ENCODE data around the gene VSTM4. TPM values are rescaled to one million over a fixed set of nuclear protein-coding genes. Genes with fewer than 3 reads are reported as not detected.

Gene VSTM4
- total RNA-seq, 2 experiments from 2014 or later = not detected

GRCh38 chr10:49076319-49076718 is 39.0 kb downstream of the VSTM4 start:
- CTCF ChIA-PET (ENCODE audit: unreplicated experiment) = no interaction called here
- Histone ChIP-seq H3K4me1 (ENCODE audit: insufficient read depth, low read length, poor library complexity, severe bottlenecking) (peaks cover 52% of the 10 kb centered on the region), H3K9me3 (ENCODE audit: low read length) (no peaks in the 10 kb centered on the region), H3K36me3 (ENCODE audit: insufficient read depth, low read length) (no peaks in the 10 kb centered on the region), H3K79me2 (ENCODE audit: insufficient read depth, low read depth, low read length) (no peaks in the 10 kb centered on the region), H3K4me2 (ENCODE audit: low read length) (peak overlapping the region; percentile 33), H2AFZ (ENCODE audit: low read length) (peak overlapping the region; percentile 22; the same call in 1 of the 2 replicates), H4K20me1 (ENCODE audit: insufficient read depth, low read length) (no peaks in the 10 kb centered on the region), H3K4me3 (ENCODE audit: low read depth, low read length, poor library complexity, severe bottlenecking) (no peak overlapping the region), H3K9me2 (ENCODE audit: insufficient read depth, low read length) (no peaks in the 10 kb centered on the region), H3K27ac (ENCODE audit: low read depth, low read length, poor library complexity, severe bottlenecking) (no peak overlapping the region)
- POLR2A ChIA-PET = interaction anchor here (0.8 to 2.1 kb wide), 3 partner anchors 11 to 23 kb away, joined by 3 to 8 read pairs (median 4); no protein-coding TSS in a partner anchor
- intact Hi-C loops (cut with micrococcal nuclease; ENCODE audit: unreplicated experiment) = loop anchor here (2.0 to 5.0 kb wide), 2 partner anchors 24 to 86 kb away; no protein-coding TSS in a partner anchor
- DNase-seq (ENCODE audit: low spot score) = no peak
- no TSS peak for BruUV-seq (replicated peaks)
- no peak for TF ChIP-seq EZH2phosphoT487 (IDR thresholded peaks at IDR 0.05; ENCODE audit: borderline replicate concordance, low read depth, low read length)
- no peak for TF ChIP-seq CTCF (conservative IDR thresholded peaks at IDR 0.05; ENCODE audit: low read length)

GRCh38 chr10:49075743-49076142 is 39.6 kb downstream of the VSTM4 start:
- CTCF ChIA-PET (ENCODE audit: unreplicated experiment) = no interaction called here
- TF ChIP-seq EZH2phosphoT487 (IDR thresholded peaks at IDR 0.05; ENCODE audit: borderline replicate concordance, low read depth, low read length) (no peak), CTCF (conservative IDR thresholded peaks at IDR 0.05; ENCODE audit: low read length) (no peak)
- intact Hi-C loops (cut with micrococcal nuclease; ENCODE audit: unreplicated experiment) = loop anchor here (2.0 to 5.0 kb wide), 2 partner anchors 23 to 87 kb away; no protein-coding TSS in a partner anchor

More at GRCh38 chr10:49075743-49076142, 39.6 kb downstream of the VSTM4 start:
- DNase-seq (ENCODE audit: low spot score) = no peak
- H2AFZ ChIP-seq (ENCODE audit: low read length) = no peak overlapping the region
- no peaks in the 10 kb centered on the region for H3K36me3 ChIP-seq (ENCODE audit: insufficient read depth, low read length)
- H3K4me2 ChIP-seq (ENCODE audit: low read length) = no peak overlapping the region
- H3K4me3 ChIP-seq (ENCODE audit: low read depth, low read length, poor library complexity, severe bottlenecking) = no peak overlapping the region
- POLR2A ChIA-PET = interaction anchor here (0.5 to 2.1 kb wide), 4 partner anchors 10 to 98 kb away, joined by 3 to 8 read pairs (median 4); no protein-coding TSS in a partner anchor
- H3K9me3 ChIP-seq (ENCODE audit: low read length) = no peaks in the 10 kb centered on the region
- H3K9me2 ChIP-seq (ENCODE audit: insufficient read depth, low read length) = no peaks in the 10 kb centered on the region
- no peak overlapping the region for H3K27ac ChIP-seq (ENCODE audit: low read depth, low read length, poor library complexity, severe bottlenecking)
- BruUV-seq (replicated peaks) = no TSS peak
- no peaks in the 10 kb centered on the region for H4K20me1 ChIP-seq (ENCODE audit: insufficient read depth, low read length)
- H3K4me1 ChIP-seq (ENCODE audit: insufficient read depth, low read length, poor library complexity, severe bottlenecking) = peaks cover 50% of the 10 kb centered on the region
- H3K79me2 ChIP-seq (ENCODE audit: insufficient read depth, low read depth, low read length) = no peaks in the 10 kb centered on the region
